Thyroid gland (tissue), 4 donors: ENCODE measurements around the gene IL22RA1.

ENCODE experiments used
- POLR2A ChIP-seq, 2 donors: fragments of 450-650 bp; IDR thresholded peaks; one replicate each; pipeline ENCODE4 v1.6.1; 2017; ENCODE audit warnings: antibody characterized with exemption in 2 of 2, mild to moderate bottlenecking in 2 of 2, moderate library complexity in 1 of 2
- TF ChIP-seq, protein P1 (sequence below), 6 experiments: fragments of 200-600 bp in 3 of 6; fragments of 450-650 bp in 3 of 6; sonication (generic) in 3 of 6; IDR thresholded peaks; one replicate each; pipeline ENCODE4 v1.5.1; 2016 to 2019; ENCODE audit warnings: antibody characterized with exemption in 6 of 6, mild to moderate bottlenecking in 2 of 6, inconsistent platforms in 1 of 6, moderate library complexity in 1 of 6

DNA sequence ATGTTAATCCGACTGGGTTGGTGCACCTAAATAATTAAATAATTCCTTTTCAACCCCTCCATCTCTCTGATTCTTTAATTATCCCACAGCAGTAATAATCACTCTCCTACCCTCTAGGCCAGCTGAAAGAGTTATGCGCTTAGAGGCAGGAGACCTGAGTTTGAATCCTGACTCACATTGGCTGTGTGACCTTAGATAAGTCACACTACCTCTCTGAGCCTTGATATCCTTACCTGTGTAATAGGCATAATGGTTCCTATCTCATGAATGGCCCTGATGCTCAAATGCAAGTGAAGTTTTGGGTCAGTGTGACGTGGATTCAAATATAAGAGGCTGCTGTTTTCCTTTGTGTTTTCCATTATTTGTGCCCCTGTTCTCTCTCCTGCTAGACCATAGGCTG lies 39.1 kb downstream of the IL22RA1 start:
- TF ChIP-seq, protein P1, sequence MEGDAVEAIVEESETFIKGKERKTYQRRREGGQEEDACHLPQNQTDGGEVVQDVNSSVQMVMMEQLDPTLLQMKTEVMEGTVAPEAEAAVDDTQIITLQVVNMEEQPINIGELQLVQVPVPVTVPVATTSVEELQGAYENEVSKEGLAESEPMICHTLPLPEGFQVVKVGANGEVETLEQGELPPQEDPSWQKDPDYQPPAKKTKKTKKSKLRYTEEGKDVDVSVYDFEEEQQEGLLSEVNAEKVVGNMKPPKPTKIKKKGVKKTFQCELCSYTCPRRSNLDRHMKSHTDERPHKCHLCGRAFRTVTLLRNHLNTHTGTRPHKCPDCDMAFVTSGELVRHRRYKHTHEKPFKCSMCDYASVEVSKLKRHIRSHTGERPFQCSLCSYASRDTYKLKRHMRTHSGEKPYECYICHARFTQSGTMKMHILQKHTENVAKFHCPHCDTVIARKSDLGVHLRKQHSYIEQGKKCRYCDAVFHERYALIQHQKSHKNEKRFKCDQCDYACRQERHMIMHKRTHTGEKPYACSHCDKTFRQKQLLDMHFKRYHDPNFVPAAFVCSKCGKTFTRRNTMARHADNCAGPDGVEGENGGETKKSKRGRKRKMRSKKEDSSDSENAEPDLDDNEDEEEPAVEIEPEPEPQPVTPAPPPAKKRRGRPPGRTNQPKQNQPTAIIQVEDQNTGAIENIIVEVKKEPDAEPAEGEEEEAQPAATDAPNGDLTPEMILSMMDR (IDR thresholded peaks at IDR 0.05) = no peak
- no peak for TF ChIP-seq POLR2A (IDR thresholded peaks at IDR 0.05)
